Uterus (tissue), 2 donors: Measurements from ENCODE around the gene ZNF827.

ENCODE experiments used
- POLR2A ChIP-seq, 2 donors: fragments of 450-650 bp; IDR thresholded peaks; one replicate each; pipeline ENCODE4 v1.6.1; 2016; ENCODE audit warnings: antibody characterized with exemption in 2 of 2, mild to moderate bottlenecking in 1 of 2, moderate library complexity in 1 of 2
- TF ChIP-seq, protein P1 (sequence below), 4 experiments: fragments of 200-600 bp in 2 of 4; fragments of 450-650 bp in 2 of 4; sonication (generic) in 2 of 4; IDR thresholded peaks; one replicate each; pipeline ENCODE4 v1.5.1; 2016 to 2019; ENCODE audit warnings: antibody characterized with exemption in 4 of 4, mild to moderate bottlenecking in 2 of 4, moderate library complexity in 1 of 4

DNA sequence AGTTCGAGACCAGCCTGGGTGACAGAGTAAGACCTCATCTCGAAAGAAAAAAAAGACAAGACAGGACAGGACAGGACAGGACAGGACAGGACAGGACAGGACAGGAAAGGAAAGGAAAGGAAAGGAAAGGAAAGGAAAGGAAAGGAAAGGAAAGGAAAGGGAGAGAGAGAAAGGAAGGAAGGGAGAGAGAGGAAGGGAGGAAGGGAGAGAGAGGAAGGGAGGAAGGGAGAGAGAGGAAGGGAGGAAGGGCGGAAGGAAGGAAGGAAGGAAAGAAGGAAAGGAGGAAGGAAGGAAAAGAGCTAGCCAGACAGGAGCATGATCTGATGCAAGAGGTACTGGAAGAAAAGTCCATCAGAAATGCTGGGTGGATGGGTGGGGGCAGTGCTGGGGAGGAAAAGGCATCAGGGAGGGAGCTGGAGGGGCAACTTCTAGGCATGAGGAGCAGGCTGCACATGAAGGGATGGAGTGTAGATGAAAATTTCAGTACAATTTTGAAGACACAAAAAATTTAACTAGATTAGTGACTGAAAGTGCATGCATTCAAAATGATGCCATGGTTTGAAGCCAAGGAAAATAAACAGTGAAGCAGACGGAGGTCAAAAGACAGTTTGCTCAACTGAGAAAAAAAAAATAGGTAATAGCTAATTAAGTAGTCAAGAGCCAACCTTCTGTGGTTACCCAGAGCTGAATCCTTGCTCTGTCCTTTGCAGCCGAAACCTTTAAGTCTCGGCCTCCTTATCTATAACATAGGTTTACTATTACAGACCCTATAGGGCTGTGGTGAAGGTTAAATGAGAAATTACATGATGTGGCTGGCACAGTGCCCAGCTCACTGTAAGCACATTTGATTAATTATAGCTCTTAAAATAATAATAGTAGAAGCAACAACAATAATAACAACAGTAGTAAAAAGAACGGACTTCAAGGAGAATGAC is 59.9 kb downstream of the ZNF827 start:
- TF ChIP-seq, protein P1, sequence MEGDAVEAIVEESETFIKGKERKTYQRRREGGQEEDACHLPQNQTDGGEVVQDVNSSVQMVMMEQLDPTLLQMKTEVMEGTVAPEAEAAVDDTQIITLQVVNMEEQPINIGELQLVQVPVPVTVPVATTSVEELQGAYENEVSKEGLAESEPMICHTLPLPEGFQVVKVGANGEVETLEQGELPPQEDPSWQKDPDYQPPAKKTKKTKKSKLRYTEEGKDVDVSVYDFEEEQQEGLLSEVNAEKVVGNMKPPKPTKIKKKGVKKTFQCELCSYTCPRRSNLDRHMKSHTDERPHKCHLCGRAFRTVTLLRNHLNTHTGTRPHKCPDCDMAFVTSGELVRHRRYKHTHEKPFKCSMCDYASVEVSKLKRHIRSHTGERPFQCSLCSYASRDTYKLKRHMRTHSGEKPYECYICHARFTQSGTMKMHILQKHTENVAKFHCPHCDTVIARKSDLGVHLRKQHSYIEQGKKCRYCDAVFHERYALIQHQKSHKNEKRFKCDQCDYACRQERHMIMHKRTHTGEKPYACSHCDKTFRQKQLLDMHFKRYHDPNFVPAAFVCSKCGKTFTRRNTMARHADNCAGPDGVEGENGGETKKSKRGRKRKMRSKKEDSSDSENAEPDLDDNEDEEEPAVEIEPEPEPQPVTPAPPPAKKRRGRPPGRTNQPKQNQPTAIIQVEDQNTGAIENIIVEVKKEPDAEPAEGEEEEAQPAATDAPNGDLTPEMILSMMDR (IDR thresholded peaks at IDR 0.05) = no peak
- no peak for TF ChIP-seq POLR2A (IDR thresholded peaks at IDR 0.05)
